ENCODE measurements around the gene ERVK3-1.
A peak's percentile ranks its signal among the peaks of the same experiment; 100 is the strongest.
"Not testable (repeated sequence)": the region's sequence is repeated elsewhere in the genome, so short reads cannot be mapped to it uniquely, and the experiment has no call there.

ERVK3-1 gene

GRCh38 chr19:58305065-58305931 is at the start of gene ERVK3-1:
ERVK3-1 (plus strand) TSS chr19:58305377; CDS start chr19:58312169, 6,792 bp downstream.
- H3K9me3 ChIP-seq (ENCODE audit: control insufficient read depth in 2 of 2, low read length in 2 of 2): no peaks in the 10 kb centered on the region
- peaks cover 9 to 15% of the 10 kb centered on the region in 2 donors for H3K4me1 ChIP-seq (ENCODE audit: control insufficient read depth in 2 of 2, insufficient read depth in 2 of 2, low read length in 2 of 2)
- peak within 1 kb of the TSS; percentile 88 to 93 for H3K4me3 ChIP-seq (ENCODE audit: low read length in 2 of 2)
- H3K36me3 ChIP-seq (ENCODE audit: control insufficient read depth in 2 of 2, insufficient read depth in 2 of 2, low read length in 2 of 2): peaks cover 23 to 27% of the 10 kb centered on the region in 2 donors
- H3K27me3 ChIP-seq (ENCODE audit: control insufficient read depth in 2 of 2, insufficient read depth in 2 of 2, low read length in 2 of 2): no peaks in the 10 kb centered on the region
- peak within 1 kb of the TSS; percentile 89 to 91 for H3K9ac ChIP-seq (ENCODE audit: low read depth in 1 of 2, low read length in 2 of 2)
- peak within 1 kb of the TSS; percentile 86 to 94 for H3K27ac ChIP-seq (ENCODE audit: low read depth in 2 of 2, low read length in 2 of 2)

GRCh38 chr19:58258259-58258658 is 46.9 kb upstream of the ERVK3-1 start:
- H3K27ac ChIP-seq (ENCODE audit: low read depth in 2 of 2, low read length in 2 of 2); H3K27me3 ChIP-seq (ENCODE audit: control insufficient read depth in 2 of 2, insufficient read depth in 2 of 2, low read length in 2 of 2); H3K9ac ChIP-seq (ENCODE audit: low read depth in 1 of 2, low read length in 2 of 2); H3K4me1 ChIP-seq (ENCODE audit: control insufficient read depth in 2 of 2, insufficient read depth in 2 of 2, low read length in 2 of 2): not testable (repeated sequence)
- Histone ChIP-seq H3K4me3 (ENCODE audit: low read length in 2 of 2) (peak overlapping the region; percentile 32 to 38), H3K36me3 (ENCODE audit: control insufficient read depth in 2 of 2, insufficient read depth in 2 of 2, low read length in 2 of 2) (peaks cover 55 to 73% of the 10 kb centered on the region in 2 donors), H3K9me3 (ENCODE audit: control insufficient read depth in 2 of 2, low read length in 2 of 2) (peaks cover 73 to 80% of the 10 kb centered on the region in 2 donors)

- H3K4me1 ChIP-seq (ENCODE audit: control insufficient read depth in 2 of 2, insufficient read depth in 2 of 2, low read length in 2 of 2): no peaks in the 10 kb centered on the region
- H3K4me3 ChIP-seq (ENCODE audit: low read length in 2 of 2): peak overlapping the region; percentile 33 to 46
- no peak overlapping the region for H3K9ac ChIP-seq (ENCODE audit: low read depth in 1 of 2, low read length in 2 of 2)
- H3K27me3 ChIP-seq (ENCODE audit: control insufficient read depth in 2 of 2, insufficient read depth in 2 of 2, low read length in 2 of 2): no peaks in the 10 kb centered on the region
- peaks cover 38 to 59% of the 10 kb centered on the region in 2 donors for H3K36me3 ChIP-seq (ENCODE audit: control insufficient read depth in 2 of 2, insufficient read depth in 2 of 2, low read length in 2 of 2)
- peaks cover 68 to 73% of the 10 kb centered on the region in 2 donors for H3K9me3 ChIP-seq (ENCODE audit: control insufficient read depth in 2 of 2, low read length in 2 of 2)
- no peak overlapping the region for H3K27ac ChIP-seq (ENCODE audit: low read depth in 2 of 2, low read length in 2 of 2)
Observed at GRCh38 chr19:58261600-58261967, 43.6 kb upstream of the ERVK3-1 start.

GRCh38 chr19:58261968-58262921 is 42.9 kb upstream of the ERVK3-1 start:
- peaks cover 71 to 76% of the 10 kb centered on the region in 2 donors for H3K9me3 ChIP-seq (ENCODE audit: control insufficient read depth in 2 of 2, low read length in 2 of 2)
- H3K27me3 ChIP-seq (ENCODE audit: control insufficient read depth in 2 of 2, insufficient read depth in 2 of 2, low read length in 2 of 2): no peaks in the 10 kb centered on the region
- peaks cover 38 to 58% of the 10 kb centered on the region in 2 donors for H3K36me3 ChIP-seq (ENCODE audit: control insufficient read depth in 2 of 2, insufficient read depth in 2 of 2, low read length in 2 of 2)
- H3K4me3 ChIP-seq (ENCODE audit: low read length in 2 of 2): peak overlapping the region; percentile 19 to 46
- H3K27ac ChIP-seq (ENCODE audit: low read depth in 2 of 2, low read length in 2 of 2): no peak overlapping the region
- H3K4me1 ChIP-seq (ENCODE audit: control insufficient read depth in 2 of 2, insufficient read depth in 2 of 2, low read length in 2 of 2): no peaks in the 10 kb centered on the region
- H3K9ac ChIP-seq (ENCODE audit: low read depth in 1 of 2, low read length in 2 of 2): no peak overlapping the region

GRCh38 chr19:58262922-58263296 is 42.3 kb upstream of the ERVK3-1 start:
- H3K36me3 ChIP-seq (ENCODE audit: control insufficient read depth in 2 of 2, insufficient read depth in 2 of 2, low read length in 2 of 2): peaks cover 34 to 52% of the 10 kb centered on the region in 2 donors
- H3K27me3 ChIP-seq (ENCODE audit: control insufficient read depth in 2 of 2, insufficient read depth in 2 of 2, low read length in 2 of 2): no peaks in the 10 kb centered on the region
- H3K4me1 ChIP-seq (ENCODE audit: control insufficient read depth in 2 of 2, insufficient read depth in 2 of 2, low read length in 2 of 2): no peaks in the 10 kb centered on the region
- peaks cover 66 to 69% of the 10 kb centered on the region in 2 donors for H3K9me3 ChIP-seq (ENCODE audit: control insufficient read depth in 2 of 2, low read length in 2 of 2)
- H3K9ac ChIP-seq (ENCODE audit: low read depth in 1 of 2, low read length in 2 of 2): no peak overlapping the region
- peak overlapping the region; percentile 9 to 46 for H3K4me3 ChIP-seq (ENCODE audit: low read length in 2 of 2)
- H3K27ac ChIP-seq (ENCODE audit: low read depth in 2 of 2, low read length in 2 of 2): no peak overlapping the region

GRCh38 chr19:58265100-58265499 is 40.1 kb upstream of the ERVK3-1 start:
- Histone ChIP-seq H3K9me3 (ENCODE audit: control insufficient read depth in 2 of 2, low read length in 2 of 2) (peaks cover 51 to 61% of the 10 kb centered on the region in 2 donors), H3K9ac (ENCODE audit: low read depth in 1 of 2, low read length in 2 of 2) (no peak overlapping the region), H3K4me3 (ENCODE audit: low read length in 2 of 2) (peak overlapping the region in 1 of 2 donors; percentile 16), H3K36me3 (ENCODE audit: control insufficient read depth in 2 of 2, insufficient read depth in 2 of 2, low read length in 2 of 2) (peaks cover 25 to 38% of the 10 kb centered on the region in 2 donors), H3K27ac (ENCODE audit: low read depth in 2 of 2, low read length in 2 of 2) (no peak overlapping the region), H3K27me3 (ENCODE audit: control insufficient read depth in 2 of 2, insufficient read depth in 2 of 2, low read length in 2 of 2) (no peaks in the 10 kb centered on the region), H3K4me1 (ENCODE audit: control insufficient read depth in 2 of 2, insufficient read depth in 2 of 2, low read length in 2 of 2) (no peaks in the 10 kb centered on the region)

- no peak overlapping the region for H3K4me3 ChIP-seq (ENCODE audit: low read length in 2 of 2)
- no peaks in the 10 kb centered on the region for H3K4me1 ChIP-seq (ENCODE audit: control insufficient read depth in 2 of 2, insufficient read depth in 2 of 2, low read length in 2 of 2)
- H3K9me3 ChIP-seq (ENCODE audit: control insufficient read depth in 2 of 2, low read length in 2 of 2): peaks cover 34 to 41% of the 10 kb centered on the region in 2 donors
- H3K9ac ChIP-seq (ENCODE audit: low read depth in 1 of 2, low read length in 2 of 2): no peak overlapping the region
- H3K27me3 ChIP-seq (ENCODE audit: control insufficient read depth in 2 of 2, insufficient read depth in 2 of 2, low read length in 2 of 2): no peaks in the 10 kb centered on the region
- peaks cover 0 to 19% of the 10 kb centered on the region in 2 donors for H3K36me3 ChIP-seq (ENCODE audit: control insufficient read depth in 2 of 2, insufficient read depth in 2 of 2, low read length in 2 of 2)
- no peak overlapping the region for H3K27ac ChIP-seq (ENCODE audit: low read depth in 2 of 2, low read length in 2 of 2)
Observed at GRCh38 chr19:58268344-58268743, 36.8 kb upstream of the ERVK3-1 start.

- peaks cover 0 to 8% of the 10 kb centered on the region in 2 donors for H3K36me3 ChIP-seq (ENCODE audit: control insufficient read depth in 2 of 2, insufficient read depth in 2 of 2, low read length in 2 of 2)
- peak overlapping the region in 1 of 2 donors; percentile 20 for H3K27ac ChIP-seq (ENCODE audit: low read depth in 2 of 2, low read length in 2 of 2)
- H3K9me3 ChIP-seq (ENCODE audit: control insufficient read depth in 2 of 2, low read length in 2 of 2): peaks cover 22 to 23% of the 10 kb centered on the region in 2 donors
- H3K4me1 ChIP-seq (ENCODE audit: control insufficient read depth in 2 of 2, insufficient read depth in 2 of 2, low read length in 2 of 2): peaks cover 3 to 4% of the 10 kb centered on the region in 2 donors
- no peaks in the 10 kb centered on the region for H3K27me3 ChIP-seq (ENCODE audit: control insufficient read depth in 2 of 2, insufficient read depth in 2 of 2, low read length in 2 of 2)
- H3K9ac ChIP-seq (ENCODE audit: low read depth in 1 of 2, low read length in 2 of 2): no peak overlapping the region
- H3K4me3 ChIP-seq (ENCODE audit: low read length in 2 of 2): peak overlapping the region in 1 of 2 donors; percentile 43
Observed at GRCh38 chr19:58274771-58275201, 30.4 kb upstream of the ERVK3-1 start.

GRCh38 chr19:58275564-58275963 is 29.6 kb upstream of the ERVK3-1 start:
- no peak overlapping the region for H3K9ac ChIP-seq (ENCODE audit: low read depth in 1 of 2, low read length in 2 of 2)
- no peaks in the 10 kb centered on the region for H3K27me3 ChIP-seq (ENCODE audit: control insufficient read depth in 2 of 2, insufficient read depth in 2 of 2, low read length in 2 of 2)
- H3K9me3 ChIP-seq (ENCODE audit: control insufficient read depth in 2 of 2, low read length in 2 of 2): peaks cover 20 to 21% of the 10 kb centered on the region in 2 donors
- peak overlapping the region in 1 of 2 donors; percentile 43 for H3K4me3 ChIP-seq (ENCODE audit: low read length in 2 of 2)
- H3K4me1 ChIP-seq (ENCODE audit: control insufficient read depth in 2 of 2, insufficient read depth in 2 of 2, low read length in 2 of 2): peaks cover 3 to 4% of the 10 kb centered on the region in 2 donors
- peak overlapping the region in 1 of 2 donors; percentile 22 for H3K27ac ChIP-seq (ENCODE audit: low read depth in 2 of 2, low read length in 2 of 2)
- peaks cover 0 to 5% of the 10 kb centered on the region in 2 donors for H3K36me3 ChIP-seq (ENCODE audit: control insufficient read depth in 2 of 2, insufficient read depth in 2 of 2, low read length in 2 of 2)
